ENCODE measurements around the gene TMA16.
A peak's percentile ranks its signal among the peaks of the same experiment; 100 is the strongest.

The TMA16 gene

DNA sequence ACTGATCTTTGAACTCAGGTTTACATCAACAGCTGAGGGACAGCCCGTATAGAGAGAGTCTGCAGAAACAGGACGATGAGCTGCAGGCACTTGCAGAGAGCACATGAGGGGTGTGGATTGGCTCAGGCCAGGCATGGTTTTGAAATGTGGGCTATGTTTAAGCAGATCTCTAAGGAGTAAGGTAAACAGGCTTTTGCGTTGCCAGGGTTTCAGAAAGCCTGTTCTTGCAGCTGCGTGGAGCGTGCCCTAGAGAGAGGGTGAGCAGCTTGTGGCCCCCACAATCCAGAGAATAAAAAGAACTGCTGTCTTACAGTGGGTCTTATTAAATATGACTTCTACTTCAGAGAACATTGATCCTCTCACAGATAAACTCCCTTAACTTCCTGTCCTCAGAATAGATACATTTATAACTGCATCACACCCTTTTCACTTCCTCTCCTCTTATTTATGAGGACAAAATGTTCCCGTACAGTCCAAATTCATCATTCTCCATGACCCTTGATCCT is 64.1 kb downstream of the TMA16 start:
- Histone ChIP-seq H3K4me1 (peaks cover 16 to 69% (median 31%) of the 10 kb centered on the region in 10 experiments), H3K9ac (peak overlapping the region in 6 of 11 experiments; percentile 29 to 66 (median 54); a peak in 10 of 22 replicates), H3K27ac (peak overlapping the region in 9 of 11 experiments; percentile 36 to 83 (median 75); a peak in 16 of 22 replicates), H3K36me3 (peaks cover 0 to 67% (median 0%) of the 10 kb centered on the region in 11 experiments; a peak in 6 of 22 replicates), H3K4me2 (peak overlapping the region; percentile 63 to 88 (median 79)), H3K9me3 (replicated peaks in 1 of 11) (peaks cover 0 to 32% (median 8%) of the 10 kb centered on the region in 11 experiments; a peak in 14 of 22 replicates), H3K4me3 (peak overlapping the region in 1 of 10 experiments; percentile 25; a peak in 2 of 20 replicates), H4K20me1 (peaks cover 0 to 40% (median 0%) of the 10 kb centered on the region in 11 experiments; a peak in 2 of 22 replicates), H3K27me3 (no peaks in the 10 kb centered on the region)
- TF ChIP-seq Cebpa-rat (IDR thresholded peaks at IDR 0.05): no peak

DNA sequence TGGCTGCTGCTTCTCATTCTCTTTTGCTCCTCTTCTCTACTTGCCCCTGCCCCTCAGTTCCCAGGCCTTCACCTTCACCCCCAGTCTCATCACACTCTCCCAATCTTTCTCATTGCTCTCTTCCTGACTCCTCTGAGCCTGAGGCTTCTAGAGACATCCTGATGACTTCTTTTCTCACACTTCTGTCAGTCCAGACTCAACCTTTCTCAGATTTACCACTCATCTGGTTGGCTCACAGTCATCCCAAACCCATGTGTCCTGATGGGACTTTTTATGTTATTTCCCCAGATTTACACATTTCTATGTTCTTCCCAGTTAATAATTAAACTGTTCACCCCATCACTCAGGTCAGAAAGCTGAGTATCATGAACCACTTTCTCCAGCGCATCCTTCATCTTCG is 68.0 kb downstream of the TMA16 start:
- Histone ChIP-seq H3K27me3 (no peaks in the 10 kb centered on the region), H3K36me3 (peaks cover 0 to 84% (median 0%) of the 10 kb centered on the region in 11 experiments; a peak in 6 of 22 replicates), H3K4me1 (peaks cover 11 to 31% (median 26%) of the 10 kb centered on the region in 10 experiments), H3K27ac (no peak overlapping the region), H3K9ac (no peak overlapping the region), H3K4me2 (no peak overlapping the region), H3K4me3 (no peak overlapping the region), H4K20me1 (peaks cover 0 to 47% (median 0%) of the 10 kb centered on the region in 11 experiments; a peak in 2 of 22 replicates), H3K9me3 (replicated peaks in 1 of 11) (peaks cover 4 to 46% (median 19%) of the 10 kb centered on the region in 11 experiments; a peak in 19 of 22 replicates)
- TF ChIP-seq Cebpa-rat (IDR thresholded peaks at IDR 0.05): no peak

DNA sequence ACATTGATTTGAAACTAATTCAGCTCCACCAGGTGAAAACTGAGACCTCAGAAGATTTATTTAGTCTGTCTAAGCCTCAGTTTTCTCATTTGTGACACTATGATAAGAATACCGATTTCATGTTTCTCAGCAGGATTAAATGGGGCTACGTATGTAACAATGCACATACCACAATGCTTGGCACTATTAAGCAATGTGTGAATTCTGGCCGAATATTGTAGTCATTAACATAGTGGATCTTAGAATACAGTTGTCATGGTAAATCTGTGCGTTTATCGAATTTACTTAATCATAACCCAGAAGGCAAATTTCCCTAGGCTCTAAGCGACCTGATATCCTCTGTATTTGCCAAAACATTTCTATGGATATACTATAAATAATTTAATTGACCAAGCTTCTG is 69.1 kb downstream of the TMA16 start:
- H3K4me3 ChIP-seq: no peak overlapping the region
- no peak for TF ChIP-seq Cebpa-rat (IDR thresholded peaks at IDR 0.05)
- H3K9ac ChIP-seq: no peak overlapping the region
- peaks cover 0 to 46% (median 0%) of the 10 kb centered on the region in 11 experiments; a peak in 2 of 22 replicates for H4K20me1 ChIP-seq
- H3K9me3 ChIP-seq (replicated peaks in 1 of 11): peaks cover 5 to 54% (median 20%) of the 10 kb centered on the region in 11 experiments; a peak in 19 of 22 replicates
- no peak overlapping the region for H3K4me2 ChIP-seq
- H3K27ac ChIP-seq: no peak overlapping the region
- H3K27me3 ChIP-seq: no peaks in the 10 kb centered on the region
- H3K36me3 ChIP-seq: peaks cover 0 to 86% (median 0%) of the 10 kb centered on the region in 11 experiments; a peak in 7 of 22 replicates
- H3K4me1 ChIP-seq: peaks cover 3 to 22% (median 15%) of the 10 kb centered on the region in 10 experiments

GRCh38 chr4:163564221-163564720 is 69.8 kb downstream of the TMA16 start:
- no peaks in the 10 kb centered on the region for H3K27me3 ChIP-seq
- peaks cover 0 to 45% (median 0%) of the 10 kb centered on the region in 11 experiments; a peak in 2 of 22 replicates for H4K20me1 ChIP-seq
- peaks cover 5 to 61% (median 23%) of the 10 kb centered on the region in 11 experiments; a peak in 19 of 22 replicates for H3K9me3 ChIP-seq (replicated peaks in 1 of 11)
- H3K4me3 ChIP-seq: no peak overlapping the region
- H3K4me2 ChIP-seq: no peak overlapping the region
- H3K4me1 ChIP-seq: peaks cover 0 to 17% (median 9%) of the 10 kb centered on the region in 10 experiments; a peak in 15 of 20 replicates
- H3K9ac ChIP-seq: no peak overlapping the region
- TF ChIP-seq Cebpa-rat (IDR thresholded peaks at IDR 0.05): no peak
- H3K36me3 ChIP-seq: peaks cover 0 to 93% (median 0%) of the 10 kb centered on the region in 11 experiments; a peak in 7 of 22 replicates
- no peak overlapping the region for H3K27ac ChIP-seq

- H3K9me3 ChIP-seq (replicated peaks in 1 of 11): peaks cover 5 to 58% (median 18%) of the 10 kb centered on the region in 11 experiments; a peak in 19 of 22 replicates
- peak overlapping the region in 4 of 11 experiments; percentile 3 to 48 (median 22); a peak in 4 of 22 replicates for H3K4me2 ChIP-seq
- H3K4me3 ChIP-seq: no peak overlapping the region
- peaks cover 0 to 8% (median under 1%) of the 10 kb centered on the region in 10 experiments; a peak in 6 of 20 replicates for H3K4me1 ChIP-seq
- H3K36me3 ChIP-seq: peaks cover 0 to 100% (median 0%) of the 10 kb centered on the region in 11 experiments; a peak in 7 of 22 replicates
- no peak for TF ChIP-seq Cebpa-rat (IDR thresholded peaks at IDR 0.05)
- peaks cover 0 to 49% (median 0%) of the 10 kb centered on the region in 11 experiments; a peak in 2 of 22 replicates for H4K20me1 ChIP-seq
- no peaks in the 10 kb centered on the region for H3K27me3 ChIP-seq
- H3K9ac ChIP-seq: no peak overlapping the region
- no peak overlapping the region for H3K27ac ChIP-seq
These were observed 71.0 kb downstream of the TMA16 start for GRCh38 chr4:163565226-163566135.

GRCh38 chr4:163566257-163566796 is 71.8 kb downstream of the TMA16 start:
- Histone ChIP-seq H3K4me3 (no peak overlapping the region), H4K20me1 (peaks cover 0 to 53% (median 0%) of the 10 kb centered on the region in 11 experiments; a peak in 2 of 22 replicates), H3K27ac (no peak overlapping the region), H3K9ac (no peak overlapping the region), H3K9me3 (replicated peaks in 1 of 11) (peaks cover 5 to 49% (median 13%) of the 10 kb centered on the region in 11 experiments; a peak in 17 of 22 replicates), H3K36me3 (peaks cover 0 to 100% (median 0%) of the 10 kb centered on the region in 11 experiments; a peak in 7 of 22 replicates), H3K4me2 (no peak overlapping the region), H3K4me1 (peaks cover 0 to 8% (median 0%) of the 10 kb centered on the region in 10 experiments; a peak in 4 of 20 replicates), H3K27me3 (no peaks in the 10 kb centered on the region)
- TF ChIP-seq Cebpa-rat (IDR thresholded peaks at IDR 0.05): no peak

DNA sequence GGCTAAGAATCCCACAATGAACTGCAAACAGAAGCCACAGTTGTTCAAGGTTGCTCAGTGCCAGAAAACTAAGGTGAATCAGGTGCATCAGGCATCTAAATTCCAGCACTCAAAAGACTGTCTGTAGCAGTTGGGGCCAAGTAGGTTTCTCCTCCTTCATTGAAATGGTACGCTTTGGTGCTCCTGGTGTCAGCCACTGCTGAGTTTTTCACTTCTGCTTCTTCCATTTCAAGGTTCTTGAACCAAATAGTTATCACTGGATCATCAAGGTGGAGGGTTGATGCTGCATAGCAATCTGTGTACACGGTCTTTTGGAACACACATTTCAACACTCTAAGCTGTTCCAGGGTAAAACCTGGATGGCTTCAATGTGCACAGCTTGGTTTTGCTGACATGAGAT is 74.4 kb downstream of the TMA16 start:
- H3K27ac ChIP-seq: no peak overlapping the region
- no peak overlapping the region for H3K4me3 ChIP-seq
- peaks cover 0 to 90% (median 0%) of the 10 kb centered on the region in 11 experiments; a peak in 7 of 22 replicates for H3K36me3 ChIP-seq
- no peak for TF ChIP-seq Cebpa-rat (IDR thresholded peaks at IDR 0.05)
- no peak overlapping the region for H3K4me2 ChIP-seq
- no peaks in the 10 kb centered on the region for H3K27me3 ChIP-seq
- peaks cover 4 to 30% (median 9%) of the 10 kb centered on the region in 11 experiments; a peak in 15 of 22 replicates for H3K9me3 ChIP-seq (replicated peaks in 1 of 11)
- no peak overlapping the region for H3K9ac ChIP-seq
- peaks cover 0 to 68% (median 0%) of the 10 kb centered on the region in 11 experiments; a peak in 3 of 22 replicates for H4K20me1 ChIP-seq
- H3K4me1 ChIP-seq: peaks cover 0 to 8% (median 0%) of the 10 kb centered on the region in 10 experiments; a peak in 4 of 20 replicates
